ENCODE data around the gene SHISA6.

Gene SHISA6

DNA sequence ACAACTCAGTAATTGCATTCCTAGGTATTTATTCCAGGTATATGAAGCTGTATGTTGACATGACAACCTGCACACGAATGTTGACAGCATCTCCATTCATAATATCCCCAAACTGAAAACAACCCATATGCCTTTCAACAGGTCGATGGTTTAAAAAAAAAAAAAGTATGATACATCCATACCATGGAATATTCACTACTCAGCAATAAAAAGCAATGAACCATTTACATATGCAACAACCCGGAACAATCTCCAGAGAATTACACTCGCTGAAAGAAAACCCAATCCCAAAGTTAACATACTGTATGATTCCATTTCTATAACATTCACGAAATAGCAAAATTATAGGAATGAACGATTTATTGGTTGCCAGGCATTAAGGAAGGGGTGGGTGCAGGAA, 304.0 kb downstream of the SHISA6 start:
- no peaks in the 10 kb centered on the region for H3K27me3 ChIP-seq
- H3K27ac ChIP-seq, result no peak overlapping the region
- H3K36me3 ChIP-seq, result no peaks in the 10 kb centered on the region
- peaks cover 8% of the 10 kb centered on the region for H3K9me3 ChIP-seq
- no peak overlapping the region for H3K4me3 ChIP-seq (ENCODE audit: low read depth in 1 of 2, low read length in 1 of 2)
- no peaks in the 10 kb centered on the region for H3K4me1 ChIP-seq (ENCODE audit: control insufficient read depth in 1 of 2, insufficient read depth in 1 of 2, low read depth in 1 of 2, low read length in 1 of 2)
- TF ChIP-seq CTCF (IDR thresholded peaks at IDR 0.05), result no peak

DNA sequence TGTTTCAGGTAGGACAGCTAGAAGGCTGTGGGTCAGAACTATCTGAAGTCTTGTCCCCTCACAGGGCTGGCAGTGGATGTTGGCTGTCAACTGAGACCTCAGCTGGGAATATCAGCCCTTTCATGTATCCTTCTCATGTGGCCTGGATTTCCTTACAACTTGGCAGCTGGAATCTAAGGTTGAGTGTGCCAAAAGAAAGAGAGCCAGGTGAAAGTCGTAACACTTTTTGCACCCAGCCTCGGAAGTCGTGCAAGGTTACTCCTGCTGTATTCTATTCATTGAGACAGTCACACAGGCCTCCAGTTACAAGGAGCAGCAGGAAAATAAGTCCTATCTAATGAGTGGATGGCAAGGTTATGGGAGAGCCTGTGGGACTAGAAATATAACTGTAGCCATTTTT, 304.7 kb downstream of the SHISA6 start:
- Histone ChIP-seq H3K27ac (no peak overlapping the region), H3K9me3 (peaks cover 8% of the 10 kb centered on the region), H3K4me3 (ENCODE audit: low read depth in 1 of 2, low read length in 1 of 2) (no peak overlapping the region), H3K36me3 (no peaks in the 10 kb centered on the region), H3K4me1 (ENCODE audit: control insufficient read depth in 1 of 2, insufficient read depth in 1 of 2, low read depth in 1 of 2, low read length in 1 of 2) (no peaks in the 10 kb centered on the region), H3K27me3 (no peaks in the 10 kb centered on the region)
- TF ChIP-seq CTCF (IDR thresholded peaks at IDR 0.05), result no peak

- Histone ChIP-seq H3K4me1 (ENCODE audit: control insufficient read depth in 1 of 2, insufficient read depth in 1 of 2, low read depth in 1 of 2, low read length in 1 of 2) (no peaks in the 10 kb centered on the region), H3K27me3 (no peaks in the 10 kb centered on the region), H3K9me3 (no peaks in the 10 kb centered on the region), H3K36me3 (no peaks in the 10 kb centered on the region), H3K4me3 (ENCODE audit: low read depth in 1 of 2, low read length in 1 of 2) (no peak overlapping the region), H3K27ac (no peak overlapping the region)
- no peak for TF ChIP-seq CTCF (IDR thresholded peaks at IDR 0.05)
Observed at GRCh38 chr17:11547853-11548252, 306.8 kb downstream of the SHISA6 start.

DNA sequence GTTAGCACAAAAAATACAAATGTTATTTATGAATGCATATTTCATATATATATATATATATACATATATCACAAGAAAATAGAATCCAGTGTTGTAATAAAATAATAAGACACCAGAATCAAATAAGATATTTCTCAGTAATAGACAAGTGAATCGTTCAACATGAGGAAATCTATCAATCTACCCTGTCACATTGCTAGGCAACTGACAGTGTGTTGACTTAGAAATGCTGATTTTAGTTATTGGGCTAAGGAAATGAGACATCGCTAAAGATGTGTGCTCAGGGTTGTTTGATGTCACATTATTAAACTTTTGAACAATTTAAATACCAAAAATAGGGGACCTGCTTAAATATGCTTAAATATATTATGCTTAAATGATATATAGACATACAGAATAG, 307.4 kb downstream of the SHISA6 start:
- Histone ChIP-seq H3K36me3 (no peaks in the 10 kb centered on the region), H3K27me3 (no peaks in the 10 kb centered on the region), H3K9me3 (no peaks in the 10 kb centered on the region), H3K4me3 (ENCODE audit: low read depth in 1 of 2, low read length in 1 of 2) (no peak overlapping the region), H3K4me1 (ENCODE audit: control insufficient read depth in 1 of 2, insufficient read depth in 1 of 2, low read depth in 1 of 2, low read length in 1 of 2) (no peaks in the 10 kb centered on the region), H3K27ac (no peak overlapping the region)
- TF ChIP-seq CTCF (IDR thresholded peaks at IDR 0.05), result no peak

DNA sequence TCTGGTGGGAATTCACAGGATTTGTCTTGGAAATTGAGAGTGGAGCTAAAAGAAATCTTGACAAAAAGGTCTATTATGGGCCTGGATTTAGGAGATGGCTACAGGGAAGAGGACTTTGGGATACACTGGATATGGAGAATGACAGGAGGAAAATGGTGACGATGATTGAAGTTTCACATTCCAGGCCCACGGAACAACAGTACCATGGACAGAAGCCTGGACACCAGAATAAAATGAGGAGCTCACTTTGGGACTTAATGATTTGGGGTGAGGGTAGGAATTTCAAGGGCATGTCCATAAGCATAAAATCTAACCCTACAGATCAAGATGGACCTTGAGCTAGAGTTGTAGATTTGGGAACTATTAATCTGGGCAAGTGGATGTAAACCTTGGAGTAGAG, 309.4 kb downstream of the SHISA6 start:
- no peak for TF ChIP-seq CTCF (IDR thresholded peaks at IDR 0.05)
- no peaks in the 10 kb centered on the region for H3K27me3 ChIP-seq
- no peak overlapping the region for H3K4me3 ChIP-seq (ENCODE audit: low read depth in 1 of 2, low read length in 1 of 2)
- no peaks in the 10 kb centered on the region for H3K4me1 ChIP-seq (ENCODE audit: control insufficient read depth in 1 of 2, insufficient read depth in 1 of 2, low read depth in 1 of 2, low read length in 1 of 2)
- H3K27ac ChIP-seq, result no peak overlapping the region
- no peaks in the 10 kb centered on the region for H3K36me3 ChIP-seq
- H3K9me3 ChIP-seq, result no peaks in the 10 kb centered on the region

DNA sequence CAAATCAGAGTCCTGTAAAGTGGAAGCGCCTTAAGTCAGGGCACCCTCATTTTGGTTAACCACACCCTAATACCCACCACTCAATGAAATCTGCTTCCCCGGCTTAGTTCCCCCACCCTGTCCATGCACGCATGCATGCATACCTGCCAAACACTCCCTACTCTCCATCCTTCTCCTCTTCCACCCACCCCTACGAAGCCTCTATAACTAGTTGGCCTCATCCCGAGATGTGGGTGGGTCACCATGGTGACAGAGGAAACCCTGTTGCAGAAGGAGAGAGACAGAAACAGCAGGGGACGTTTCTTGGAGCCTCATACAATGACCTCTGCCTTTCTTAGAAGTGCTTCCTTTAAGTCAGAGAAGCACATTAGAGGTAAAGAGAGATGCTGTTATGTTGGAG, 310.4 kb downstream of the SHISA6 start:
- Histone ChIP-seq H3K27me3 (no peaks in the 10 kb centered on the region), H3K4me1 (ENCODE audit: control insufficient read depth in 1 of 2, insufficient read depth in 1 of 2, low read depth in 1 of 2, low read length in 1 of 2) (no peaks in the 10 kb centered on the region), H3K36me3 (no peaks in the 10 kb centered on the region), H3K9me3 (no peaks in the 10 kb centered on the region), H3K4me3 (ENCODE audit: low read depth in 1 of 2, low read length in 1 of 2) (no peak overlapping the region), H3K27ac (no peak overlapping the region)
- no peak for TF ChIP-seq CTCF (IDR thresholded peaks at IDR 0.05)

All from neutrophil (primary cell).